Activated CD8-positive, alpha-beta T cell treated with anti-CD3 and anti-CD28 coated beads, Interleukin-2, amount 10 ng/mL, durations not matched to agents 7 days and 5 days (primary cell): ENCODE results near the gene STX2. TPM values are rescaled to one million over a fixed set of nuclear protein-coding genes. Genes with fewer than 3 reads are reported as not detected.
A peak's percentile ranks its signal among the peaks of the same experiment; 100 is the strongest.
"Not testable (repeated sequence)": the region's sequence is repeated elsewhere in the genome, so short reads cannot be mapped to it uniquely, and the experiment has no call there.

Experiments used
- ATAC-seq: fragments of 150-1000 bp; cut with Tn5 transposase; one replicate; pipeline ENCODE4 v1.10.0; 2021; ENCODE audit warnings: moderate library complexity
- CTCF ChIA-PET: fragments of 350-600 bp; sonication (Branson Sonifier 250); formaldehyde crosslinking; loops from one replicate; lab custom pipeline; 2021; ENCODE audit warnings: antibody characterized with exemption; lab: Charles Lee
- POLR2A ChIA-PET: fragments of 350-600 bp; sonication (Branson Sonifier 250); formaldehyde crosslinking; loops from one replicate; lab custom pipeline; 2021; ENCODE audit warnings: antibody characterized with exemption; lab: Charles Lee
- DNase-seq: peaks from one replicate; pipeline ENCODE4 v3.0.0-alpha.2; 2020
- H3K27ac Mint-ChIP-seq: one replicate; pipeline ENCODE4 v1.8.0; 2021; ENCODE audit warnings: mild to moderate bottlenecking, mixed read lengths
- H3K27me3 Mint-ChIP-seq: one replicate; pipeline ENCODE4 v1.8.0; 2021; ENCODE audit warnings: low read depth, mixed read lengths
- H3K36me3 Mint-ChIP-seq: one replicate; pipeline ENCODE4 v1.8.0; 2021; ENCODE audit warnings: low read depth, mixed read lengths
- H3K4me1 Mint-ChIP-seq: one replicate; pipeline ENCODE4 v1.8.0; 2021; ENCODE audit warnings: low read depth, mixed read lengths
- H3K4me3 Mint-ChIP-seq: one replicate; pipeline ENCODE4 v1.8.0; 2021; ENCODE audit warnings: mild to moderate bottlenecking, mixed read lengths
- H3K9me3 Mint-ChIP-seq: one replicate; pipeline ENCODE4 v1.8.0; 2022; ENCODE audit warnings: mixed read lengths; ENCODE audit not compliant: insufficient read depth
- total RNA-seq, 2 experiments: library from RNA; stranded (reverse); gene quantifications; one replicate each; pipeline ENCODE4 v1.2.3, GENCODE V29; 2021

The STX2 gene
- total RNA-seq, 2 experiments from 2014 or later, result 24.5 to 24.9 TPM

DNA sequence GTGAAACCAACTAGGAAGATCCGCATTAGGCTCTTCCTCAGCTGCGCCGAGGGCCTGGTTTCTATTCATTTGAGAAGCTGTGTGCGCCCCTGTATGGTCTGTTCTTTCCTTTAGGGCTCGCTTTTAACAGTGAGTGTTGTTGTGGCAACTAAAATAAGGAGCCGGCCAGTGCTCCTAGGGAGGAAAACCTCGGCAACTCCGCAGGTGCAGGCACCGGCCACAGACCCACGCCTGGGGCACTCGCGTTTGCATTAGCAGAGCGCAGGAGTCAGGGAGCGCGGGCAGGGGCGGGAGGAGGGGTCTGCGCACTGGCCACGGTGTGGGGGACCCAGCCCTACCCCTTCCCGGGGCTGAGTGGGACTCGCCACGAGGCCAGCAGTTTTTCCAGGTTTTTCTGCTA, 50.5 kb downstream of the STX2 start:
- Mint-ChIP-seq H3K36me3 (peaks cover 37% of the 10 kb centered on the region), H3K27ac (no peak overlapping the region), H3K4me1 (no peaks in the 10 kb centered on the region), H3K9me3 (peaks cover 7% of the 10 kb centered on the region), H3K27me3 (no peaks in the 10 kb centered on the region), H3K4me3 (no peak overlapping the region)
- ATAC-seq (no peak), DNase-seq (no peak)
- POLR2A ChIA-PET, result no interaction called here
- CTCF ChIA-PET, result no interaction called here

DNA sequence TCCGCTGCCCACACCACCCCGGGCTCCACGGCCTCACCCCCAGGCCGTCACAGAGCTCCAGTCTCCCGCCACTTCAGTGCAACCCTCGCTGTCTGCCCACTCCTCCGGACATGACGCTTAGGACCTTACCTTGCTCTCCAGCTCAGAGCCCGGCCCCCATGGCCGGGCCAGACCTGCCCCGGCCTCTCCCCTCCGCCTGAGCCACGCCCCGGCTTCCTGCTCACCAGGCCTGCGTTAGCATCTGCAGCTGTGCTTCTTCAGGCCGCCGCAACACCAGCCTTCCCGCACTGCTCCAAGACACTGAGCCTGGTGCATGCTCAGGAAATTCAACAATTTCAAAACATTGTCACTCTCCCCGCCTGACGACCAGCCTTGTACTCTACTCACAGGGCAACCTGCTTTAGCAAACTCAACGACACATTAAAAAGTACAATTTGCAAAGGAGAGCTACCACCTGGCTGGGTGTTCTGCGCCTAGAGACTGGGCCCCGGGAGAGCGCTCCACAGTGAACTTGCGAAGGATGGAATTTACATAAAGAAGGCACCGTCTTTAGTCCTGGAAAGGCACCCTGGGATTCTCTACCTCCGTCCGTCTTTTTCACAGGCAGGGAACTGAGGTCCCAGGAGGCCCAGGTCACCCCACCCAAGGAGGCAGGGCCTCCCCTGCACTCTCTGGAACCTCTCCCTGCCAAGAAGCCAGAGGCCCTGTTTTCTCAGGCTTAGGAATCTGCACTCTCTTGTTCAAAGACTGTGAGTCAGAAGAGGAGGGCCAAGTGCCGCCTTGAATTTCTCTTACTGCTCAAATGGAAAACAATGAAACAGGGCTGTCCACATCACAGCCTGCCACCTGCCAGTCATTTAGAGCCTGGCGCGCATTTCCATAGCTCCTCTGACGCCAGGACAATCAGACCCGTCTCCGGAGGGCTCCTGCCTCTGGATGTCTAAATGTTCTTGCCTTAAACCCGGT, 51.3 kb downstream of the STX2 start:
- Mint-ChIP-seq H3K27me3 (no peaks in the 10 kb centered on the region), H3K4me3 (no peak overlapping the region), H3K4me1 (no peaks in the 10 kb centered on the region), H3K9me3 (peaks cover 7% of the 10 kb centered on the region), H3K27ac (no peak overlapping the region), H3K36me3 (peaks cover 37% of the 10 kb centered on the region)
- ChIA-PET POLR2A (no interaction called here), CTCF (no interaction called here)
- ATAC-seq (no peak), DNase-seq (no peak)

- Mint-ChIP-seq H3K4me1 (no peaks in the 10 kb centered on the region), H3K27ac (no peak overlapping the region), H3K36me3 (peaks cover 35% of the 10 kb centered on the region), H3K9me3 (peaks cover 7% of the 10 kb centered on the region), H3K4me3 (no peak overlapping the region), H3K27me3 (no peaks in the 10 kb centered on the region)
- ATAC-seq (no peak), DNase-seq (no peak)
- CTCF ChIA-PET, result no interaction called here
- POLR2A ChIA-PET, result no interaction called here
Observed at GRCh38 chr12:130787041-130787440, 52.0 kb downstream of the STX2 start.

DNA sequence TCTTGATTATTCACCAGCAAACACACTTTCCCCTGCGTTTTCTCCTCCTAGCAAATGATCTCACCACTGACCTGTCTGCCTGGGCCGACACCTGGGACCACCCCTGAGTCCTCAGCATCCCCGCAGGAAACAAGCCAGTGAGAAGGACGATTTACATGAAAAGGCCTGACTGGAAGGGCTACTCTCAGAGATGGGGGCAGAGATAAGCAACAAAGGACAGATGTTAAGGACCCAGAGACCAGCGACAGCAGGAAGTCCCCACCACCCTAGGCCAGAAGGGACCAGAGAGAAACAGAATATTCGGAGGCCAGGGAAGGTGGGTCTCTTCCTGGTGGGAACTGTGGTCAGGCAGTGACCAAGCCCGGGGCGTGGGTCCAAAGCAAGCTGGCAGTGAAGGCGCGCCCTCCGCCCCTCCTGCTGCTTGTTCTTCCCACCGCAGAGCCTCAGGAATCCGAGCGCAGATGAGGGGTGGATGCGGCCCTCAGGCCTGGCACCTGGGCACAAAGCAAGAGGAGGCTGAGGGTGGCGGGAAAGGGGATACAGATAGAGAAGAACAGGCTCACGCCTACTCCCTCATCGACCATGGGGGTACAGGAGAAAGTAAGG, 55.8 kb downstream of the STX2 start:
- Mint-ChIP-seq H3K4me1 (no peaks in the 10 kb centered on the region), H3K27ac (no peak overlapping the region), H3K36me3 (peaks cover 25% of the 10 kb centered on the region), H3K9me3 (peaks cover 7% of the 10 kb centered on the region), H3K4me3 (no peak overlapping the region), H3K27me3 (peaks cover 4% of the 10 kb centered on the region)
- no peak for ATAC-seq
- DNase-seq, result no peak
- ChIA-PET POLR2A (no interaction called here), CTCF (no interaction called here)

- ATAC-seq, result not testable (repeated sequence)
Observed at GRCh38 chr12:130782245-130782644, 56.8 kb downstream of the STX2 start.

DNA sequence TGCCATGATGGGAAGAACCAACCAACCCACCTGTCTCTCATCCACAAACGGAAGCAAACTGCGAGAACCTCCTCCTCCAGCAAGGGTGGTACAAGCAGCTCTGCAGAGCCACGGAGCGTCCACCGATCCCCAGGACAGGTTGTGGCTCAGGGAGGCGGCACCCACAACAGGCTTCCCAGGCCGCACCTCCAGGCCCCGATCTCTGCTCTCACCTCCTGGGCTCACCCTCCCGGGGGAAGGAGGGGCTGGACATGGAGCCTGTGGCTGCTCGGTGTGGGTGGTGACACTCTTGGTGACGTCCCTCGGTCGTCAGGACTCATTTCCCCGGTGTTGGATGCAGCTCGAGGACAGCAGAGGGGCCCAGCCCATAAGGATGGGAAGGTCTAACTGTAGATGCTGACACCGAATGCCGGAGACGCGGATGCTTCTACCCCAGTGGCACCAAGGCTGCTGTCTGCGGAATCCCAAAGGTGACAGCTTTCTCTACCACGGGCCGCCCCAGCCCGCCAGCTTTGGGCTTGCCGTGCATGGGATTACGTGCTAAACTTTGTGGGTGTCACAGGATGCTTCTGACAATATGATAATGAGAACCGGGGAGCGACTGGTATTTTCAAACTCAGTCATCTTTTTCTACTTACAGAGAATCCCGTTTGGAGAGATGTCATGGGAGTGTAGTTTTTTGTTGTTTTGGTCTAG, 58.0 kb downstream of the STX2 start:
- Mint-ChIP-seq H3K36me3 (peaks cover 12% of the 10 kb centered on the region), H3K4me1 (peaks cover 7% of the 10 kb centered on the region), H3K27ac (no peak overlapping the region), H3K4me3 (no peak overlapping the region), H3K9me3 (peaks cover 7% of the 10 kb centered on the region), H3K27me3 (peaks cover 10% of the 10 kb centered on the region)
- no peak for ATAC-seq
- POLR2A ChIA-PET, result no interaction called here
- CTCF ChIA-PET, result no interaction called here
- DNase-seq, result no peak

More at GRCh38 chr12:130782245-130782644, 56.8 kb downstream of the STX2 start:
- H3K4me3 Mint-ChIP-seq, H3K27me3 Mint-ChIP-seq, POLR2A ChIA-PET, H3K9me3 Mint-ChIP-seq, H3K4me1 Mint-ChIP-seq, H3K27ac Mint-ChIP-seq, DNase-seq, CTCF ChIA-PET: not testable (repeated sequence)
- peaks cover 17% of the 10 kb centered on the region for H3K36me3 Mint-ChIP-seq

DNA sequence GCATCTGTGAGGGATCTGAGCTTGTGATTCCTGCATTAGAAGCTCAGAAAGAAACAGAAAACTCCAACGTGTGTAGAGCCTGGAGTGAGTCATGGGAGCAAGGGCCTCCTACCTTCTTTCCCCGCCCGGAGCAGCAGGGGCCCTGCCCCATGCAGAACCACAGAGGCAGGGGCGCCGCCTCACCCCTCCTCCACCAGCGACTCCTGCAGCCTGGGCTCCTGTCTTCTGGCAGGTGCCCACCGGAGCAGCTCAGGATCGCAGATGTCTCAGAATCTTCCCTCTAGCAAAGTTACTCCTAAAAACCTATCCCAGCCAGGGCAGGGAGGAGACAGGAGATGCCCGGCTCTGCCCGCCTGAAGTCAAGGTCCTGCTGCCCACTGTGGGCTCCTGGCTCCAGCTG, 58.7 kb downstream of the STX2 start:
- Mint-ChIP-seq H3K27me3 (peaks cover 17% of the 10 kb centered on the region), H3K27ac (no peak overlapping the region), H3K36me3 (peaks cover 12% of the 10 kb centered on the region), H3K4me3 (no peak overlapping the region), H3K4me1 (peaks cover 10% of the 10 kb centered on the region), H3K9me3 (peaks cover 7% of the 10 kb centered on the region)
- ATAC-seq (no peak), DNase-seq (no peak)
- CTCF ChIA-PET, result no interaction called here
- POLR2A ChIA-PET, result interaction anchor here (0.9 kb wide), 1 partner anchor 16 kb away, joined by 3 read pairs; no protein-coding TSS in a partner anchor

DNA sequence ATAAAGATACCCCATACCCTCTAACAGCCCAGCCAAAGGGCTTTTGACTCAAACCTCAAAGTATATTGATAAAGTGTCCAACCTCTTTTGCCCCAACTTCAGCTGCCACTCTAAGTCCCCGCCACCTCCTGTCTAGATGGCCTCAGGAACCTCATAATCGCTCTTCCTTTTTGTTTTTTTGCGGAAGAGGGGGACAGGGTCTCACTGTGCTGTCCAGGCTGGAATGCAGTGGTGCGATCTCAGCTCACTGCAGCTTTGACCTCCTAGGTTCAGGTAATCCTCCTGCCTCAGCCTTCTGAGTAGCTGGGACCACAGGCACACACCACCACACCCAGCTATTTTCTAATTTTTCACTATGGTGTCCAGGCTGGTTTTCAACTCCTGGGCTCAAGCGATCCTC, 60.3 kb downstream of the STX2 start:
- H3K36me3 Mint-ChIP-seq, result peaks cover 2% of the 10 kb centered on the region
- no peak overlapping the region for H3K4me3 Mint-ChIP-seq
- CTCF ChIA-PET, result no interaction called here
- no peaks in the 10 kb centered on the region for H3K9me3 Mint-ChIP-seq
- peaks cover 10% of the 10 kb centered on the region for H3K4me1 Mint-ChIP-seq
- DNase-seq, result no peak
- H3K27ac Mint-ChIP-seq, result no peak overlapping the region
- H3K27me3 Mint-ChIP-seq, result peaks cover 19% of the 10 kb centered on the region
- POLR2A ChIA-PET, result no interaction called here
- ATAC-seq, result no peak

- Mint-ChIP-seq H3K27ac (no peak overlapping the region), H3K4me1 (peaks cover 10% of the 10 kb centered on the region), H3K36me3 (no peaks in the 10 kb centered on the region), H3K4me3 (no peak overlapping the region), H3K27me3 (peaks cover 19% of the 10 kb centered on the region), H3K9me3 (no peaks in the 10 kb centered on the region)
- ATAC-seq (no peak), DNase-seq (no peak)
- ChIA-PET POLR2A (no interaction called here), CTCF (interaction anchor here (1.0 kb wide), 1 partner anchor 29 kb away, joined by 3 read pairs; no protein-coding TSS in a partner anchor)
Observed at GRCh38 chr12:130776857-130777339, 62.2 kb downstream of the STX2 start.

DNA sequence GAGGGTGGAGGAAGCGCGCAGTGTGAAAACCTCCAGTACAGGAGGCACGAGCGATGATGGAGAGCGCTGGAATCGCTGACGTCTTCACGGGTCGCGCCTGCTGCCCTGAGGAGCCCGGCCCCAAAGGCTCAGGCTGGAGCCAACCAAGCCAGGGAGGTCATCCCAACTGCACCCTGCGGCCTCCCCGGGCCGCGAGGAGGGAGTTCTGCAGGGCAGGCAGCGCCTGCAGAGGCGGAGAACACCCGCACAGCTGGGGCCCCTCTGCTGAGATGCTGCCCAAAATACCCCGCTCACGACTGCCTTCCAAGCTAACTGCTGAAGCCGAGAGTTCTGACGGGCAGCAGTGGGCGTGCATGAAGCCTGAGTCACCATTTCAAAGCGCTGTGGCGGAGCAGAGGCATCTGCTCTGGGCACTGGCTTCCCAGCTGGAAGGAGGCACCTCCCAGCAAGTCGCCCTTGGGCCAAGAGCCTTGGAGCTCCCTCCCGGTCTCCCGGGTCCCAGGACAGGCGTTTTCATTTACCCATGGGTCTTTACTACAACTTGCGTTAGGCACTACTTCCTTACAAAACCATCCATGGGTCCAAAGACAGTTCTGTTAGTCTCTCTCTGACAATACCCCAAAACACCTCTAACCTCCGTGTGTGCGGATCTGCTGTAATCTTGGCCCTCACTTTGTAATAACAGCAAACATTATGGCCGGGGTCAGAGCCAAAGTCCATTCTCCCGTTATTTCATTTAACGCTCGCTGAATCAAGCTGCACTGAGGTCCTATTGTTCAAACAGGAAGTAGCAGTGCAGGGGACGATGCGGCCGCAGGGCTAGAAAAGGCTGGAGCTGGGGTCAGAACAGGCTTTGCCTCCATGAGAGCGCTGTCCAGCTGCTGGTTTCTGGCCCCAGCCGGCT, 62.8 kb downstream of the STX2 start:
- CTCF ChIA-PET, result interaction anchor here (1.0 to 1.2 kb wide), 2 partner anchors 28 to 43 kb away, joined by 3 read pairs; no protein-coding TSS in a partner anchor
- DNase-seq, result peak; percentile 30
- POLR2A ChIA-PET, result interaction anchor here (0.7 kb wide), 1 partner anchor 95 kb away, joined by 3 read pairs; no protein-coding TSS in a partner anchor

More for the DNA sequence above, 62.8 kb downstream of the STX2 start:
- H3K4me3 Mint-ChIP-seq, result peak overlapping the region; percentile 59
- H3K4me1 Mint-ChIP-seq, result peaks cover 10% of the 10 kb centered on the region
- H3K36me3 Mint-ChIP-seq, result no peaks in the 10 kb centered on the region
- ATAC-seq, result peak; percentile 65
- H3K27ac Mint-ChIP-seq, result no peak overlapping the region
- H3K9me3 Mint-ChIP-seq, result no peaks in the 10 kb centered on the region
- peaks cover 23% of the 10 kb centered on the region for H3K27me3 Mint-ChIP-seq
